ENCODE measurements around the gene PGM2L1. TPM values are rescaled to one million over a fixed set of nuclear protein-coding genes. Genes with fewer than 3 reads are reported as not detected.

PGM2L1 gene
- total RNA-seq = 10 to 100 TPM in 1 of 2 experiments, 1 to 10 TPM in 1; 8.8 to 11.0 TPM

DNA sequence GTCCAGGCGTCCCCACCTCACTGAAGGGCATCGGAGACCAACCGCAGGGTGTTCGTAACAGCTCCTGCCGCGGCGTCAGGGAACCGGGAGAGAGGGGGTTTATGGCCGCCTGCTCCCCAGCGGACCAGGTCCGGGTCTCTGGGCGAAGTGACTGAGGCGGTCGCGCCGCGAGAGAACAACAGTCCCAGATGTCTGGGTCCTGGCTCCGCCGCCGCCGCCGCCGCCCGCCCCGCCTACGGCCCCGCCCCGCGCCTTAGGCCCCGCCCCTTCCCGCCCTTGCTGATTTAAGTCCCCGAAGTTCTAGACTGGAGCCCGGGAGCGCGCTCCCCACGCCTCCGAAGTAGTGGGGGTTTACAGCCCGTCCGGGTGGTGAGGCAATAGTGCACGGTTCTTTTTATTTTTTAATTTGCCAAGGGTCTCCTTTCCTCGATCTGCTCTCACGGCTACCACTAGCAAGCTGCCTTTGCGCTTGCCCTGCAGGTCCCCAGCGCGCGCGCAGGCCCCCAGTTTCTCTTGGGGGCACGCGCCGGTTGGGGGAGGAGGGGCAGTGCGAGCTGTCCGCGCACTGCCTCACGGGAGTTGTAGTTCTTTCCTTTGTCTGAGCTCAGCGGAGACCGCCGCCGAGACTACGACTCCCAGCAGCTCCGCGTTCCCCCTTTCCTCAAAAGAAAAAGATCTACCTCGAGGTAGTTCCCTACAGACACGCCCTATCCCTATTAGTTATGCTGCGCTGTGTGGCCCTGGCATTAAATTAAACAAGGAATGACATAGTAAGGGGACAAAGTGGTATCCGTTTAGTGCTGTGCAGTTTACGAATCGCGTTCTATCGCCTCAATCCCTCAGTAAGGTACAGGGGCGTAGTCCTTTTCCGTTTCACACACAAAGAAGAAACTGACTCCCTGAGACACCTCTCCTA is at the start of gene PGM2L1:
Gene PGM2L1 (minus strand): TSS at position 190 of the 916 bp plus-strand sequence. CDS start 272 bp downstream, outside the sequence.
- peak within 1 kb of the TSS; percentile 100 for H3K27ac Mint-ChIP-seq
- H3K9me3 Mint-ChIP-seq (ENCODE audit: low read depth) = no peaks in the 10 kb centered on the region
- CTCF ChIA-PET = interaction anchor here (0.6 to 3.1 kb wide), 6 partner anchors 9 to 634 kb away, joined by 4 to 34 read pairs (median 4); no protein-coding TSS in a partner anchor
- intact Hi-C loops (cut with DNase I, micrococcal nuclease) = loop anchor here (1.0 to 10.0 kb wide), 18 partner anchors 8 to 1984 kb away; partner anchors contain the start of genes C2CD3 (in 2 of the 2), LIPT2 (in 2 of the 2), POLD3 (in 2 of the 2) and PPME1 (in 2 of the 2)
- peak within 1 kb of the TSS; percentile 92 for H3K4me3 Mint-ChIP-seq
- H3K27me3 Mint-ChIP-seq = no peaks in the 10 kb centered on the region
- H3K4me1 Mint-ChIP-seq = peaks cover 39% of the 10 kb centered on the region
- POLR2A ChIA-PET = interaction anchor here (0.5 to 1.1 kb wide), 7 partner anchors 8 to 419 kb away, joined by 3 to 11 read pairs (median 4); partner anchors contain the start of genes C2CD3, LIPT2 and PPME1
- ATAC-seq = peak; percentile 88
- DNase-seq = peak; percentile 96
- H3K36me3 Mint-ChIP-seq (ENCODE audit: low read depth) = peaks cover 1% of the 10 kb centered on the region

DNA sequence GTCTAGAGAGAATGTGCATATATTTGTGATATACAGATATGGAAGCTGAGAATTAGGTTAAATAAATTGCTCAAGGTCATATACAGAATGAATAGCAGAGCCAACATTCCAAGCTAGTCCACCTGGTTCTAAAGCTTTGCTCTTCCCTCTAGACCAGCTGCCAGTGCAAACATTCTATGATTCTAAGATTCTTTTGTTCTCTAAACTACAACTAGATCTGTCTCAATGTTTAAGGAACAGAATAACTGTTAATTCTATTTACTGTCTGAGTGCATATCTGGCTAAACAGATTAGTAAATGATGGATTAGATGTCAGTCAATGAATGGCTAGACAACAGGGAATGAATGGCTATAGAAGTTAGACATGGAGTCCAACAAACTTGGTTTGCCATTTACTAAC is 49.5 kb upstream of the PGM2L1 start:
- CTCF ChIA-PET = interaction anchor here (0.6 to 5.9 kb wide), 9 partner anchors 9 to 208 kb away, joined by 3 to 102 read pairs (median 5); no protein-coding TSS in a partner anchor
- ATAC-seq = no peak
- H3K27me3 Mint-ChIP-seq = peaks cover 5% of the 10 kb centered on the region
- H3K27ac Mint-ChIP-seq = no peak overlapping the region
- H3K4me3 Mint-ChIP-seq = no peak overlapping the region
- H3K4me1 Mint-ChIP-seq = peaks cover 4% of the 10 kb centered on the region
- H3K9me3 Mint-ChIP-seq (ENCODE audit: low read depth) = no peaks in the 10 kb centered on the region
- DNase-seq = no peak
- POLR2A ChIA-PET = no interaction called here
- intact Hi-C loops (cut with DNase I, micrococcal nuclease) = loop anchor here in 1 of 2 experiments (5.0 kb wide), 1 partner anchor 485 kb away; no protein-coding TSS in a partner anchor
- no peaks in the 10 kb centered on the region for H3K36me3 Mint-ChIP-seq (ENCODE audit: low read depth)

DNA sequence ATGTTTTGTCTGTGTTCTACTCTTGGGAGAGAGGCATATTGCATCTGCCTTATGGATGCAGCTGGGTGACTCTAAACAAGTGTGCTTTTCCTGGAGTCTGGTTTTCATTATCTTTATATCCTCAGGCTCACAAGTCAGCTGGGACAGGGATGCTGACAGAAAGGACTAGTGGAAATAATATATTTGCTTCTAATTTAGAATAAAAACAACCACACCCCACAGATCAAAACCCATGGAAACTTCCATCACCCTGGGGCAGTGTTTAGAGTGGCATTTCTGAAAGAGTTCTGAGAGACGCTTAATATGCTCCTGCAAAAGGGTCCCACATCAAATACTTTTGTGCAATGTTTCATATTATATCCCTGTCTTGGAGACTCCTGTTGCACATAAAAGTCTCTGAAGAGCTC is 48.3 kb upstream of the PGM2L1 start:
- CTCF ChIA-PET = interaction anchor here (0.7 to 5.9 kb wide), 4 partner anchors 18 to 281 kb away, joined by 4 to 102 read pairs (median 6); no protein-coding TSS in a partner anchor
- Mint-ChIP-seq H3K27ac (no peak overlapping the region), H3K9me3 (ENCODE audit: low read depth) (no peaks in the 10 kb centered on the region), H3K4me3 (no peak overlapping the region), H3K27me3 (no peaks in the 10 kb centered on the region), H3K36me3 (ENCODE audit: low read depth) (no peaks in the 10 kb centered on the region), H3K4me1 (peaks cover 4% of the 10 kb centered on the region)
- POLR2A ChIA-PET = no interaction called here
- intact Hi-C loops (cut with DNase I, micrococcal nuclease) = loop anchor here in 1 of 2 experiments (5.0 kb wide), 1 partner anchor 484 kb away; no protein-coding TSS in a partner anchor
- no peak for ATAC-seq
- DNase-seq = no peak

DNA sequence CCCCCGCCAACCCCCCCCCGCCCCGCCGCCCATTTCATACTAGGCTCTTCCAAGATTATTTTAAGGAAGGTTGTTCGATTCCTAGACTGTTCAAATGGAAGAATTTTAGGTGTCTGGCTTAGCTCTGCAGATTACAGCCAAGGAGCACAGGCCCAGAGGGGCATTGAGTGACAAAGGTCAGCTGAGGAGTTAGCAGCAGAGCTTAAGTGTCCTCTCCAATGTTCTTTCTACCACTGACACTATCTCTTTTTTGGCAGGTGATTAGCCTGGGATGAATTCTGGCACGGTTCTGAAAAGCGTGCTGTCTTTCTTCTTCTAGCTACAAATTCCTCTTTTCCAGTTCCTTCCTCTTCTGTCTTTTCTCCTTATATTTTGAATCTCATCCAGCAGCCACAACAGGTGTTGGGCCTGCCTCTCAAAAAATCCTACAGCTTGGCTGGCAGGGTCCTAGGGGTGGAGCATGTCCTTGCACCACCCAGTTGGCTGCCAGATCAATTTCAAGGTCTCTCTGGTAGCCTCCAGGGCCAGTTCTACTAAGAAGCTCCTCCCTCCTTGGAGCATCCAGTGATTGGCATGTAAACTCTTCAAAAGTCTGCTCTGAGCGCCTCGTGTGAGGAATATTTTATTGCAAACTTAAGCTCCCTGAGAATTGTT is 46.1 kb upstream of the PGM2L1 start:
- intact Hi-C loops (cut with DNase I, micrococcal nuclease) = no loop called here
- CTCF ChIA-PET = interaction anchor here (0.7 to 2.0 kb wide), 7 partner anchors 9 to 964 kb away, joined by 3 to 11 read pairs (median 5); partner anchors contain the start of gene PGM2L1
- Mint-ChIP-seq H3K4me3 (no peak overlapping the region), H3K36me3 (ENCODE audit: low read depth) (no peaks in the 10 kb centered on the region), H3K27me3 (no peaks in the 10 kb centered on the region), H3K4me1 (no peaks in the 10 kb centered on the region), H3K9me3 (ENCODE audit: low read depth) (peaks cover 7% of the 10 kb centered on the region), H3K27ac (no peak overlapping the region)
- ATAC-seq (no peak), DNase-seq (no peak)
- POLR2A ChIA-PET = interaction anchor here (0.8 kb wide), 1 partner anchor 19 kb away, joined by 5 read pairs; no protein-coding TSS in a partner anchor

DNA sequence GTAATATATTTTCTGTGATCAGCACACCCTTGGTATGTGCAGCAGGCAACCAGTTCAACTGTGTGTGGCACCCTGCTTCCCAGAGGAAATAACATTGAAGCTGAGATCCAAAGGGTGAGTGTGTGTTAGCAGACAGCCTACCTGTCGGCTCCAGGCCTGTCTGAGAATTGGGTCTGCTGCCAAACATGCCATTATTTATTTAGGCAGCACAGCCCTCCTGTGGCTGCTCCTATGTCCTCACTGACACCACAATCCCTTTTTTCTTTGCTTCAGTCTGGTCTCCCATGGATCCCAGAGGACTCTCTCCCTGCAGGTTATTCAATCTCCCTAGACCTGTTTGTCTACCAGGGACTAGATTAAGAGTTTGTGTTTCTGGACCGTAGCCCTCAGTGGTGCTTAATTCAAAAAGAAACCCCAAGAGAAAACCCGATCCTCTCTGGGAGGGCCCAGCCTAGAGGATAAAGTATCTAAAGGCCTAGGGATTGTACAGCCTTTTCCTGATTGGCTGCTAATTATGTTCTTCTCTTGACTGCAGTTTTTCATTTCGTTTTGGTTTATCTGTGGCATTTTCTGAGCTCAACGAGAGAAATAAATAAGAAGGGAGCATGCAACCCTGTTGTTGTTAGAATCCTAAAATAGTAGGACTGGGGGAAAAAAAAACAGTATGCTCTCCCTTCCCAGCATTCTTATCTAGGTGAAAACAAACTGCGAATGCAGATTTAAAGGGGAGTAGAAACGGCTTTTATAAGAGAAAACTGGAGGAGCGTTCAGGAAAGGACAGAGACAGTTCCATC is 45.0 kb upstream of the PGM2L1 start:
- Mint-ChIP-seq H3K27ac (no peak overlapping the region), H3K9me3 (ENCODE audit: low read depth) (peaks cover 7% of the 10 kb centered on the region), H3K27me3 (no peaks in the 10 kb centered on the region), H3K4me3 (no peak overlapping the region), H3K36me3 (ENCODE audit: low read depth) (no peaks in the 10 kb centered on the region), H3K4me1 (no peaks in the 10 kb centered on the region)
- CTCF ChIA-PET = interaction anchor here (0.8 to 2.0 kb wide), 6 partner anchors 10 to 187 kb away, joined by 3 to 11 read pairs (median 6); partner anchors contain the start of gene PGM2L1
- no peak for DNase-seq
- POLR2A ChIA-PET = interaction anchor here (0.8 kb wide), 1 partner anchor 20 kb away, joined by 5 read pairs; no protein-coding TSS in a partner anchor
- intact Hi-C loops (cut with DNase I, micrococcal nuclease) = no loop called here
- ATAC-seq = no peak

DNA sequence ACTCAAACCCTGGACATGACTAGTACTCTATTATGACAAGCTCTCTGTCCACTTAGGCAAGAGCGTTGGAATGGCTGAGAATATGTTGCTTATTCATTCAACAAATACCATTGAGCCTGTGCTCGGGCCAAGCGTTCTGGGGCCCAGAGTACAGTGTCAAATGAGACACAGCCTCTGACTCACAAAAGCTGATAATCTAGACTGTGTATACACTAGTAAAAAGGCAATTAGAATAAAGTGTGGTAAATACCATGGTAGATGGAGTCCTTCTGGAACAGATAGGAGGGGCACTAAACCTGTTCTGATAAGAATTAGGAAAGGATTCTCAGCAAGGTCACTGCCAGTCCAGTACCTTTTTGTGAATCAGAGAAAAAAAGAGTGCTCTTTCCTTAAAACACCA is 44.4 kb upstream of the PGM2L1 start:
- Mint-ChIP-seq H3K4me3 (no peak overlapping the region), H3K9me3 (ENCODE audit: low read depth) (peaks cover 7% of the 10 kb centered on the region), H3K27ac (no peak overlapping the region), H3K36me3 (ENCODE audit: low read depth) (no peaks in the 10 kb centered on the region), H3K27me3 (no peaks in the 10 kb centered on the region), H3K4me1 (no peaks in the 10 kb centered on the region)
- intact Hi-C loops (cut with DNase I, micrococcal nuclease) = no loop called here
- DNase-seq (no peak), ATAC-seq (no peak)
- ChIA-PET CTCF (interaction anchor here (1.4 to 2.0 kb wide), 2 partner anchors 11 to 187 kb away, joined by 3 to 6 read pairs; no protein-coding TSS in a partner anchor), POLR2A (no interaction called here)

DNA sequence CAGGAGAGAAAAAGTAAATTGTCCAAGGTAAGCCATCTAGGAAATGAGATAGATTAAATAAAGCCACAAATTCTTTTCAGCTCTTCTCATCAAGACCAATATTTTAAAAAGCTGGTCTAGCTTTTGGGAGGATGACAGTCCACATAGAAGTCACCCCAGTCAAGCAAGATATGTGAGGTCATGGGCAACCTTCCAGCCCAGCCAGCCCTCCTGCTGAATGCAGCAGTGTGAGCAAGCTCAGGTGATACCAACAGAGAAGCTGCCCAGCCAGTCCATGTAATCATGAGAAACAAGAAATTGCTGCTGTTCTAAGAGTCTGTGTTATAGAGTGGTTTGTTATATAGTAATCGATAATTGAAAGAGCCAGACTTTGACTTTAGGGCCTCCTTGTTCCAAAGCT is 40.4 kb upstream of the PGM2L1 start:
- Mint-ChIP-seq H3K4me3 (no peak overlapping the region), H3K9me3 (ENCODE audit: low read depth) (peaks cover 7% of the 10 kb centered on the region), H3K27me3 (no peaks in the 10 kb centered on the region), H3K36me3 (ENCODE audit: low read depth) (no peaks in the 10 kb centered on the region), H3K27ac (no peak overlapping the region), H3K4me1 (peaks cover 4% of the 10 kb centered on the region)
- intact Hi-C loops (cut with DNase I, micrococcal nuclease) = no loop called here
- POLR2A ChIA-PET = no interaction called here
- no peak for DNase-seq
- ATAC-seq = no peak
- CTCF ChIA-PET = interaction anchor here (1.1 to 5.5 kb wide), 3 partner anchors 11 to 183 kb away, joined by 3 to 27 read pairs (median 3); no protein-coding TSS in a partner anchor

DNA sequence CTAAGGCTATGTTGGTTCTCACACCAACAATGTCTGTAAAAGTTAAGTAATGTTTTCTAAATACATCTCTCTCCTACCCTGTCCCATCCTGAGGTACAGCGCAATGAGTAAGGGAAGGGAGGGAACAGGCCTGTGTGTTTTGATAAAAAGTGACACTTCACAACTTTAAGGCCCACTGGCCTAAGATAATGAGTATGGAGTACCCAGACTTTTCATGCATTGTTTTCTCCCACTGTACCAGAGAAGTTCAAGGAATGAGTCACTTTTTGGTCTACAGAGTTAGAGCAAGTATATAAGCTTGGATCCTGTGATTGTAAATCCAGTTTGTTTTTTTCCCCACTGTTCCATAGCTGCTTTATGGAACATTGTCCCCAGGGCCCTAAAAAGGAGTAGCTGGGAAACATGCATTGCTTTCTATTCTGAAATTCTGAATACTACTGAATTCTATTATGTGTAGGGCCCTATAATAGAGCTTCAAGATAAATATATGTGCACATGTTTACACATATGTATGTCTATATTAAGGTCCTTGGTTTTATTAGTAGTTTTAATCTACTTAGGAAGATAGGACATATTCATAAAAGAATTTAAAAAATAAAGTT is 39.3 kb upstream of the PGM2L1 start:
- H3K9me3 Mint-ChIP-seq (ENCODE audit: low read depth) = peaks cover 7% of the 10 kb centered on the region
- H3K27ac Mint-ChIP-seq = no peak overlapping the region
- no peak overlapping the region for H3K4me3 Mint-ChIP-seq
- ATAC-seq (no peak), DNase-seq (no peak)
- no peaks in the 10 kb centered on the region for H3K27me3 Mint-ChIP-seq
- intact Hi-C loops (cut with DNase I, micrococcal nuclease) = no loop called here
- peaks cover 4% of the 10 kb centered on the region for H3K4me1 Mint-ChIP-seq
- POLR2A ChIA-PET = no interaction called here
- CTCF ChIA-PET = interaction anchor here (0.7 to 5.5 kb wide), 4 partner anchors 9 to 182 kb away, joined by 3 to 27 read pairs (median 6); no protein-coding TSS in a partner anchor
- no peaks in the 10 kb centered on the region for H3K36me3 Mint-ChIP-seq (ENCODE audit: low read depth)

DNA sequence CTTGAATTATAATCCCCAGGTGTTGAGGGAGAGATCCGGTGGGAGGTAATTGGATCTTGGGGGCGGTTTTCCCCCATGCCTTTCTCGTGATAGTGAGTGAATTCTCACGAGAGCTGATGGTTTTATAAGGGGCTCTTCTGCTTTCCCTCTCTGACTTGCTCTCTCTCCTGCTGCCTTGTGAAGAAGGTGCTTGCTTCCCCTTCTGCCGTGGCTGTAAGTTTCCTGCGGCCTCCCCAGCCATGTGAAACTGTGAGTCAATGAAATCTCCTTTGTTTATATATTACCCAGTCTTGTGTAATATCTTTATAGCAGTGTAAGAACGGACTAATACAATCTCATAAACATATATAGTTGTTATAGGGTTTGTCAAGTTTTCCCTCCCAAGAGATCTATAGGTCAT is 36.3 kb upstream of the PGM2L1 start:
- H3K36me3 Mint-ChIP-seq (ENCODE audit: low read depth) = no peaks in the 10 kb centered on the region
- ChIA-PET POLR2A (no interaction called here), CTCF (interaction anchor here (1.8 kb wide), 1 partner anchor 16 kb away, joined by 9 read pairs; no protein-coding TSS in a partner anchor)
- ATAC-seq (no peak), DNase-seq (no peak)
- peaks cover 4% of the 10 kb centered on the region for H3K4me1 Mint-ChIP-seq
- no peak overlapping the region for H3K4me3 Mint-ChIP-seq
- H3K27me3 Mint-ChIP-seq = no peaks in the 10 kb centered on the region
- intact Hi-C loops (cut with DNase I, micrococcal nuclease) = no loop called here
- H3K27ac Mint-ChIP-seq = no peak overlapping the region
- H3K9me3 Mint-ChIP-seq (ENCODE audit: low read depth) = no peaks in the 10 kb centered on the region

DNA sequence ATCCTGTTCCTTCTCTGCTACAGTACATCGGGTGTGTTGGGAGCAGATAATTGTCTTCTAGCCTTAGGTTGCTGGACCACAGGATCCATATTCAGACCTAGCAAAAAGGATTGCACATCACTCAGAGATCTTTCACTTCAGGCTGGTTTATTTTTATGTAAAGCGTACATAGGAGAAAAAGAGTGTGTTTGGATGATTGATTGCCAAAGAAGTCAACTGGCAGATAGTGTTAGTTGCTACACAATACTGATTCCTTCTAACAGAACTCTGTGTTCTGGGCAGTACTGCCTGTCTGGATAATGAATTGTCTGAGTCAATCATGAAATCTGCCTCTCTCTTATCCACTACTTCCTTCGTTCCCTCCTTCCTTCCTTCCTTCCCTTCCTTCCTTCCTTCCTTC is 31.0 kb upstream of the PGM2L1 start:
- no peaks in the 10 kb centered on the region for H3K36me3 Mint-ChIP-seq (ENCODE audit: low read depth)
- ATAC-seq (no peak), DNase-seq (no peak)
- no peak overlapping the region for H3K4me3 Mint-ChIP-seq
- H3K27me3 Mint-ChIP-seq = no peaks in the 10 kb centered on the region
- H3K4me1 Mint-ChIP-seq = no peaks in the 10 kb centered on the region
- H3K27ac Mint-ChIP-seq = no peak overlapping the region
- CTCF ChIA-PET = interaction anchor here (1.0 to 1.6 kb wide), 2 partner anchors 18 to 37 kb away, joined by 3 to 8 read pairs; no protein-coding TSS in a partner anchor
- POLR2A ChIA-PET = no interaction called here
- intact Hi-C loops (cut with DNase I, micrococcal nuclease) = no loop called here
- peaks cover 2% of the 10 kb centered on the region for H3K9me3 Mint-ChIP-seq (ENCODE audit: low read depth)

Data from activated CD4-positive, alpha-beta T cell treated with anti-CD3 and anti-CD28 coated beads for 36 hours (primary cell).